ENCODE data around the gene KCNE3. TPM values are rescaled to one million over a fixed set of nuclear protein-coding genes. Genes with fewer than 3 reads are reported as not detected.

Gene KCNE3
- total and polyA plus RNA-seq, 9 of the 15 experiments (the other 6 are each of a cell fraction or from before 2014, with no cell fraction given), result 1.6 to 8.7 (median 6.2) TPM

DNA sequence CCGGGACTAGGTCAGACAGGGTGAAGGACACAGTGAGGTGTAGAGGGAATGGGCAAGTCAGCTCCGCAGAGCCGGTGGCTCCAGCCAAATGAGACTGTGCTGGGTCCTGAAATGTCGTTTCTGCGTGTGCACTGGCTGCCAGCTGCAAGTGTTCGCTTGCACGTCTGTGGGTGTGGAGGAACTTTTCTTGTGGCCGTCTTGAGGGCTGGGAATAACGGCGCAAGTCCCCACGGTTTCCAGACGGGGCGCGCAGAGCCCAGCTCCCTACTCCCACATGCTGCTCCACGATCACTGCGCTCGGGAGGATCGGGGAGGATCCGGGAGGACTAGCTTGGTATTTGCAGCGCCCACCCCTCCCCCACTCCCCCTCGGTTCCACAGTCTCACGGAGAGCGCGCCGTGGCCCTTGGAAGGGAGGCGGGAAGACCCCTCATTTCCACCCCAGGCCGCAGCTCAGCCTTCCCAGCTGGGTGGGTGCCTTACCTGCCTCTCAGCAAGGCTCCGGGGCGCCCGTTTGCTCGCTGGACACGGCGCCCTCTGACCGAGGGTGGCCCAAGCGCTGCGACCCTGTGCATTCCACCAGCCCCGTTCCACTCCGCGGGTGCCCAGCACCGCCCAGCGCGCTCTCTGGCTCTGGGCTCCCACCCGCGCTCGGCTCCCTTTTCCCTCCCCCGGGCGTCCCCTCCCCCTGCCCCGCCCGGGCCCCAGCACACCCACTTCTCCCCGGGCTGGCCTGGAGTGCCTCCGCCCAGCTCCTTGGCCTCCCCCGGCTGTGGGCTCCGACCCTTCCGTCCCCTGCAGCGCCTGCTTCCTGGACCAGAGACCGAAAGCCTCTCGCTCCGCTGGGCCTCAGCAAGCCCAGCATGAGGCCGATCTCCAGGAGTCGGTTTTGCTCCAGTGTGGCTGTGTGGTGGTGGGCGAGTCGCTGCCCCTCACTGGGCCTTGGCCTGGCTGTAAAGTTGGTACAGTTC lies at the start of gene KCNE3 (continued):
- TF ChIP-seq, protein P1, sequence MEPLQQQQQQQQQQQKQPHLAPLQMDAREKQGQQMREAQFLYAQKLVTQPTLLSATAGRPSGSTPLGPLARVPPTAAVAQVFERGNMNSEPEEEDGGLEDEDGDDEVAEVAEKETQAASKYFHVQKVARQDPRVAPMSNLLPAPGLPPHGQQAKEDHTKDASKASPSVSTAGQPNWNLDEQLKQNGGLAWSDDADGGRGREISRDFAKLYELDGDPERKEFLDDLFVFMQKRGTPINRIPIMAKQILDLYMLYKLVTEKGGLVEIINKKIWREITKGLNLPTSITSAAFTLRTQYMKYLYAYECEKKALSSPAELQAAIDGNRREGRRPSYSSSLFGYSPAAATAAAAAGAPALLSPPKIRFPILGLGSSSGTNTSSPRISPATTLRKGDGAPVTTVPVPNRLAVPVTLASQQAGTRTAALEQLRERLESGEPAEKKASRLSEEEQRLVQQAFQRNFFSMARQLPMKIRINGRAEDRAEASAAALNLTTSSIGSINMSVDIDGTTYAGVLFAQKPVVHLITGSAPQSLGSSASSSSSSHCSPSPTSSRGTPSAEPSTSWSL (CRISPR knock-in tag; IDR thresholded peaks at IDR 0.05; ENCODE audit: borderline replicate concordance), result no peak
- TF ChIP-seq, protein P2, sequence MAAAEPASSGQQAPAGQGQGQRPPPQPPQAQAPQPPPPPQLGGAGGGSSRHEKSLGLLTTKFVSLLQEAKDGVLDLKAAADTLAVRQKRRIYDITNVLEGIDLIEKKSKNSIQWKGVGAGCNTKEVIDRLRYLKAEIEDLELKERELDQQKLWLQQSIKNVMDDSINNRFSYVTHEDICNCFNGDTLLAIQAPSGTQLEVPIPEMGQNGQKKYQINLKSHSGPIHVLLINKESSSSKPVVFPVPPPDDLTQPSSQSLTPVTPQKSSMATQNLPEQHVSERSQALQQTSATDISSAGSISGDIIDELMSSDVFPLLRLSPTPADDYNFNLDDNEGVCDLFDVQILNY (CRISPR knock-in tag; IDR thresholded peaks at IDR 0.05), result no peak
- TF ChIP-seq TBL1XR1 (IDR thresholded peaks at IDR 0.05; ENCODE audit: low read length in 2 of 2) (no peak), SRSF3 (IDR thresholded peaks at IDR 0.05; ENCODE audit: insufficient read depth, low read length) (no peak), ADNP (tag; IDR thresholded peaks at IDR 0.05) (no peak), ZBTB1 (CRISPR knock-in tag; IDR thresholded peaks at IDR 0.05; ENCODE audit: borderline replicate concordance, low read depth) (no peak), HDAC8 (tag; IDR thresholded peaks at IDR 0.05) (no peak), KDM1A (IDR thresholded peaks at IDR 0.05) (0 out of 4 replicates have a peak, but pooled peaks of 1 of the 2 experiments have one; percentile 15), NCOA1 (IDR thresholded peaks at IDR 0.05; ENCODE audit: low read depth) (no peak), RBM15 (IDR thresholded peaks at IDR 0.05; ENCODE audit: insufficient read depth, low read length) (no peak), CXXC5 (CRISPR knock-in tag; IDR thresholded peaks at IDR 0.05) (0 out of 2 replicates have a peak, but pooled peaks have one; percentile 11), ZNF79 (CRISPR knock-in tag; IDR thresholded peaks at IDR 0.05; ENCODE audit: low read depth) (no peak), CTBP1 (IDR thresholded peaks at IDR 0.05; ENCODE audit: borderline replicate concordance) (no peak), SRSF1 (IDR thresholded peaks at IDR 0.05; ENCODE audit: low read depth, low read length) (no peak), PHF8 (IDR thresholded peaks at IDR 0.05; ENCODE audit: borderline replicate concordance, low read length) (peak; percentile 47; the same call in 1 of the 2 replicates), RB1 (IDR thresholded peaks at IDR 0.05; ENCODE audit: low read depth) (no peak), BCL6 (CRISPR knock-in tag; IDR thresholded peaks at IDR 0.05) (no peak), BRF1 (IDR thresholded peaks at IDR 0.05; ENCODE audit: borderline replicate concordance, extremely low read depth, insufficient read length) (no peak), POLR2G (IDR thresholded peaks at IDR 0.05; ENCODE audit: low read depth, low read length) (peak; percentile 64), NEUROD1 (IDR thresholded peaks at IDR 0.05; ENCODE audit: borderline replicate concordance, low read depth, low read length, partially characterized antibody) (no peak)
- TF ChIP-seq, protein P3, sequence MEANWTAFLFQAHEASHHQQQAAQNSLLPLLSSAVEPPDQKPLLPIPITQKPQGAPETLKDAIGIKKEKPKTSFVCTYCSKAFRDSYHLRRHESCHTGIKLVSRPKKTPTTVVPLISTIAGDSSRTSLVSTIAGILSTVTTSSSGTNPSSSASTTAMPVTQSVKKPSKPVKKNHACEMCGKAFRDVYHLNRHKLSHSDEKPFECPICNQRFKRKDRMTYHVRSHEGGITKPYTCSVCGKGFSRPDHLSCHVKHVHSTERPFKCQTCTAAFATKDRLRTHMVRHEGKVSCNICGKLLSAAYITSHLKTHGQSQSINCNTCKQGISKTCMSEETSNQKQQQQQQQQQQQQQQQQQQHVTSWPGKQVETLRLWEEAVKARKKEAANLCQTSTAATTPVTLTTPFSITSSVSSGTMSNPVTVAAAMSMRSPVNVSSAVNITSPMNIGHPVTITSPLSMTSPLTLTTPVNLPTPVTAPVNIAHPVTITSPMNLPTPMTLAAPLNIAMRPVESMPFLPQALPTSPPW (CRISPR knock-in tag; IDR thresholded peaks at IDR 0.05), result peak; percentile 76
- TF ChIP-seq, protein P4, sequence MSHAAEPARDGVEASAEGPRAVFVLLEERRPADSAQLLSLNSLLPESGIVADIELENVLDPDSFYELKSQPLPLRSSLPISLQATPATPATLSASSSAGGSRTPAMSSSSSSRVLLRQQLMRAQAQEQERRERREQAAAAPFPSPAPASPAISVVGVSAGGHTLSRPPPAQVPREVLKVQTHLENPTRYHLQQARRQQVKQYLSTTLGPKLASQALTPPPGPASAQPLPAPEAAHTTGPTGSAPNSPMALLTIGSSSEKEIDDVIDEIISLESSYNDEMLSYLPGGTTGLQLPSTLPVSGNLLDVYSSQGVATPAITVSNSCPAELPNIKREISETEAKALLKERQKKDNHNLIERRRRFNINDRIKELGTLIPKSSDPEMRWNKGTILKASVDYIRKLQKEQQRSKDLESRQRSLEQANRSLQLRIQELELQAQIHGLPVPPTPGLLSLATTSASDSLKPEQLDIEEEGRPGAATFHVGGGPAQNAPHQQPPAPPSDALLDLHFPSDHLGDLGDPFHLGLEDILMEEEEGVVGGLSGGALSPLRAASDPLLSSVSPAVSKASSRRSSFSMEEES (CRISPR knock-in tag; IDR thresholded peaks at IDR 0.05), result no peak
